CD4-positive, alpha-beta T cell treated with Interleukin-2 at 100 ng/mL for 4 hours (primary cell): Measurements from ENCODE around the gene MUC2.
"Not testable (repeated sequence)": the region's sequence is repeated elsewhere in the genome, so short reads cannot be mapped to it uniquely, and the experiment has no call there.

Source experiments
- DNase-seq: peaks from one replicate; pipeline ENCODE4 v3.0.0-alpha.2; 2020; ENCODE audit warnings: low spot score

MUC2 gene

GRCh38 chr11:1106387-1106786, 31.7 kb downstream of the MUC2 start:
- no peak for DNase-seq

GRCh38 chr11:1107316-1108245, 32.9 kb downstream of the MUC2 start:
- no peak for DNase-seq

GRCh38 chr11:1108246-1108900, 33.7 kb downstream of the MUC2 start:
- no peak for DNase-seq

- DNase-seq = no peak
Measured at GRCh38 chr11:1109101-1109917, 34.6 kb downstream of the MUC2 start.

- no peak for DNase-seq
Measured at GRCh38 chr11:1109918-1110705, 35.4 kb downstream of the MUC2 start.

- no peak for DNase-seq
Measured at GRCh38 chr11:1111545-1112212, 37.0 kb downstream of the MUC2 start.

- no peak for DNase-seq
Measured at GRCh38 chr11:1112351-1113191, 37.9 kb downstream of the MUC2 start.

GRCh38 chr11:1113405-1114201, 38.9 kb downstream of the MUC2 start:
- DNase-seq = no peak

GRCh38 chr11:1115292-1115691, 40.6 kb downstream of the MUC2 start:
- DNase-seq = not testable (repeated sequence)

- no peak for DNase-seq
Measured at GRCh38 chr11:1116104-1116503, 41.4 kb downstream of the MUC2 start.

- no peak for DNase-seq
Measured at GRCh38 chr11:1116666-1117390, 42.2 kb downstream of the MUC2 start.

- DNase-seq = no peak
Measured at GRCh38 chr11:1117992-1118391, 43.3 kb downstream of the MUC2 start.

GRCh38 chr11:1118755-1119603, 44.3 kb downstream of the MUC2 start:
- DNase-seq = no peak

- DNase-seq = no peak
Measured at GRCh38 chr11:1119604-1120146, 45.0 kb downstream of the MUC2 start.

GRCh38 chr11:1120532-1121330, 46.1 kb downstream of the MUC2 start:
- DNase-seq = no peak

- DNase-seq = no peak
Measured at GRCh38 chr11:1121331-1121812, 46.7 kb downstream of the MUC2 start.
